GM10847 (cell line): Measurements from ENCODE around the gene TREML4.

ENCODE experiments used
- POLR2A ChIP-seq: IDR thresholded peaks from 2 replicates; pipeline ENCODE4 v1.6.1; 2011; ENCODE audit not compliant: insufficient read length; ENCODE audit errors: extremely low read depth

Gene TREML4

DNA sequence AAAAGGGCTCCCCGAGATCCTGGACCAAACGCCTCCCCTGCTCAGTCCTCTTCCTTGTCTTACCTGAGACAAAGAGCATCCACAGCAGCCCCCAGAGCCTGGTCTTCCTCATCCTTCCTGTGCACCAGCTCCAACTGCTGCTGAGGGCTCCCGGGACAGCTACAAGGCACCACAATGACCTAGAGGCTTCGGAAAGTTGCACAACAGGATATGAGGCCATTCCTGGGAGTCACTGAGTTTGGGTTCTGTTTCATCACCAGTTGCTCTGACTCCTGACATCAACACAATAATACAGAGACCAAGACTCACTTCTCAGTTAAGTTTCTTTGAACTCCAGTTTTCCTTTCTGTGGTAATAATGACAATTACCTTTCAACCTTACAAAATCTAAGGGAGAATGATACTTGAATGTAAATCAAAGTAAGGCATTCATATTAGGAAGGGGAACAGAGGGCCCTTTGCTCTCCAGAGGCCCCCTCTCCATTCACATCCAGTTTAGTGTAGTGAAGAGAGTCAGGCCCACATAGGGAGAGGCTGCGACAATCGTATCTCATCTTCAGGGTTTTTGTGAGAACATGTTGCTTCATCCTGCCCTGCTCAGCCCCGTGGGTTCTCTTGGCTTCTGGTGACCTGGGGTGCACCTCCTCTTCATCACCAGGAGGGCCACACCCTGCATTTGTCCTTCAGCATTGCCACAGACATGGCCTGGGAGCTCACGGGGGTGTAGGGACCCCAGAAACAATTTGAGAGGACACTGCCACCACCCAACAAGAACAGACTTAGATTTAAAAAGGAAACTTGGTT lies 58.6 kb downstream of the TREML4 start, which contains the start of gene TREM1:
Gene TREM1 (minus strand): TSS at position 139 of the 803 bp plus-strand sequence. CDS start 27 bp downstream, at position 112.
- TF ChIP-seq POLR2A, result no peak

GRCh38 chr6:41288030-41288753 lies 60.0 kb downstream of the TREML4 start:
- TF ChIP-seq POLR2A, result no peak
